ES-I3 (cell line): ENCODE results near the gene CYP27B1.
"Not testable (repeated sequence)": the region's sequence is repeated elsewhere in the genome, so short reads cannot be mapped to it uniquely, and the experiment has no call there.

ENCODE experiments used
- H3K36me3 ChIP-seq: 2 replicates; pipeline ENCODE4 v1.6.1; 2013; ENCODE audit warnings: mild to moderate bottlenecking, low read length, control low read depth, moderate library complexity; ENCODE audit not compliant: insufficient read depth
- H3K4me1 ChIP-seq: 2 replicates; pipeline ENCODE4 v1.6.1; 2013; ENCODE audit warnings: mild to moderate bottlenecking, control low read depth, low read length; ENCODE audit not compliant: insufficient read depth
- H3K9ac ChIP-seq: 2 replicates; pipeline ENCODE4 v1.6.1; 2013; ENCODE audit warnings: low read depth, mild to moderate bottlenecking, low read length, moderate library complexity
- H3K9me3 ChIP-seq: 2 replicates; pipeline ENCODE4 v1.6.1; 2013; ENCODE audit warnings: mild to moderate bottlenecking, low read length, moderate library complexity; ENCODE audit not compliant: control insufficient read depth, insufficient read depth

The CYP27B1 gene

GRCh38 chr12:57716305-57716704, 50.6 kb downstream of the CYP27B1 start:
- Histone ChIP-seq H3K36me3 (peaks cover 4% of the 10 kb centered on the region; the same call in 1 of the 2 replicates), H3K9ac (no peak overlapping the region), H3K9me3 (no peaks in the 10 kb centered on the region), H3K4me1 (no peaks in the 10 kb centered on the region)

DNA sequence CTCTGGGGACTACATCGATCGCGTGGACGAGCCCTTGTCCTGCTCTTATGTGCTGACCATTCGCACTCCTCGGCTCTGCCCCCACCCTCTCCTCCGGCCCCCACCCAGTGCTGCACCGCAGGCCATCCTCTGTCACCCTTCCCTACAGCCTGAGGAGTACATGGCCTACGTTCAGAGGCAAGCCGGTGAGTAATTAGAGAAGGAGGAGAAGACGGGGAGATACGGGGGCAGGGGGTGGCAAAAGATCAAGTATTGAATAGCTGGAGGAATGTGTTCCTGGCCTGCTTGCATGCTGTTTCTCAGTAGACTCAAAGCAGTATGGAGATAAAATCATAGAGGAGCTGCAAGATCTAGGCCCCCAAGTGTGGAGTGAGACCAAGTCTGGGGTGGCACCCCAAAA, 51.1 kb downstream of the CYP27B1 start:
- no peak overlapping the region for H3K9ac ChIP-seq
- peaks cover 4% of the 10 kb centered on the region; the same call in 1 of the 2 replicates for H3K36me3 ChIP-seq
- H3K4me1 ChIP-seq = no peaks in the 10 kb centered on the region
- H3K9me3 ChIP-seq = no peaks in the 10 kb centered on the region

DNA sequence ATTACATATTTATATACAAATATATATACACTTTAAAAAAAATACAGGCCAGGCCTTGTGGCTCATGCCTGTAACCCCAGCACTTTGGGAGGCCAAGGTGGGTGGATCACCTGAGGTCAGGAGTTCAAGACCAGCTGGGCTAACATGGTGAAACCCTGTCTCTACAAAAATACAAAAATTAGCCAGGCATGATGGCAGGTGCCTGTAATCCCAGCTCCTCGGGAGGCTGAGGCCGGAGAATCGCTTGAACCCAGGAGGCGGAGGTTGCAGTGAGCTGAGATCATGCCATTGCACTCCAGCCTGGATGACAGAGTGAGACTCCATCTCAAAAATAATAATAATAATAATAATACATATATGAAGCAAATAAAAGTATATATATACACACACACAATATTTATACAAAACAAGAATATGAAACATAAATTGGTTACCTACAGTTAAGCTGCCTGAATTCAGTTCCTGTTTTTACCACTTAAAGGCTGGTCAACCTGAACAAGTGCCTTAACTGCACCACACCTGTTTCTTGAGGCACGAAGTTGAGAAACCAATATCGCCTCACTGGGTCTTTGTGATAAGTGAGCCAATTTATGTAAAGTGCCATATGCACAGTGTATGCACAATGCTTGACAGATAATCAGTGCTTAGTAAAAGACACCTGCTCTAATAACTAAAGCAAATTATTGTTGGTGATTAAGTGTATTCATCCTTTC, 51.7 kb downstream of the CYP27B1 start:
- not testable (repeated sequence) for H3K9me3 ChIP-seq, H3K4me1 ChIP-seq, H3K9ac ChIP-seq, H3K36me3 ChIP-seq

GRCh38 chr12:57713209-57713608, 53.7 kb downstream of the CYP27B1 start:
- Histone ChIP-seq H3K9me3 (no peaks in the 10 kb centered on the region), H3K4me1 (no peaks in the 10 kb centered on the region), H3K36me3 (peaks cover 4% of the 10 kb centered on the region; the same call in 1 of the 2 replicates), H3K9ac (no peak overlapping the region)

DNA sequence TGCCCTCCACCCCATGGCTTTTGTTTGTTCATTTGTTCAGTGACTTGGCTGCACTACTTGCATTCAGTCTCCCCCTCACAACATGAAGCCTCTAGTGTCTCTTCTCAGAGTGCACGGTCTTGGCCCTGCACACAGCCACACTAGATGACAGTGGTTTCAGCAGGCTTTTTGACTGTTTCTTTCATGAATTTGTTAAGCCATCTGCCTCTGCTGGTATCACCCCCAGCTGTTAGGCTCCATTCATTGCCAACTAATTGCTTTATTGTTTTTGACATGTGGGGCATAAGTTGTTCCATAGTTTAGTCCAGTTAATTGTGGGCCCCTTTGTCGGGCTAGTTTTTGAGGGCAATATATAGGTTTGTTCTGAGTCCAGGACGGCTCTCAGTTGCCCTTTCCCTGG, 54.2 kb downstream of the CYP27B1 start:
- no peaks in the 10 kb centered on the region for H3K4me1 ChIP-seq
- no peaks in the 10 kb centered on the region for H3K9me3 ChIP-seq
- H3K36me3 ChIP-seq = peaks cover 4% of the 10 kb centered on the region; the same call in 1 of the 2 replicates
- no peak overlapping the region for H3K9ac ChIP-seq
